DMS53 treated with DMSO at 0.1 percent for 48 hours (cell line): Measurements from ENCODE around the gene IGSF11.
A peak's percentile ranks its signal among the peaks of the same experiment; 100 is the strongest.

Source experiments
- DNase-seq: peaks from one replicate; lab custom pipeline; 2025; ENCODE audit not compliant: unreplicated experiment; lab: John Stamatoyannopoulos, UW

The IGSF11 gene

DNA sequence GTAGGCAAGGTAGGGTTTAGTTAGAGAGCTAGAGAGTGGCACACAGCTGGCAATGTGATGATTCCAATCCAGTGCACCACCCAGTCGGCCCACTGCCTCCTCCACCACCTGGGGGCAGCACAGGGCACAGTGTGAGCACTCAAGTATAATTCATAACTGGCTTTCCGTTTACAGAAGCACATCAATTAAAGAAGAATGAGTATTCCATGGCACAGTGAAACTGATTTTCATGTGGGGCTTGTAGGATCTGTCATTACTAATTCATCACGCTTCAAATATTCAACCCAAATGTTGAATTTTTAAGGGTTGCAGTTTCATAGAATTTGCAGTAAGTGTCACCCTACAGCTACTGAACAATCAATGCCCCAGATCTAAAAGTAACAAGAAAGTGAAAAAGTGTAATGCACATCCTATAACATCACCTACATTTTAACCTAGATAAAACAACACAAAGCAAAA is 149.9 kb downstream of the IGSF11 start:
- peak; percentile 23 for DNase-seq

DNA sequence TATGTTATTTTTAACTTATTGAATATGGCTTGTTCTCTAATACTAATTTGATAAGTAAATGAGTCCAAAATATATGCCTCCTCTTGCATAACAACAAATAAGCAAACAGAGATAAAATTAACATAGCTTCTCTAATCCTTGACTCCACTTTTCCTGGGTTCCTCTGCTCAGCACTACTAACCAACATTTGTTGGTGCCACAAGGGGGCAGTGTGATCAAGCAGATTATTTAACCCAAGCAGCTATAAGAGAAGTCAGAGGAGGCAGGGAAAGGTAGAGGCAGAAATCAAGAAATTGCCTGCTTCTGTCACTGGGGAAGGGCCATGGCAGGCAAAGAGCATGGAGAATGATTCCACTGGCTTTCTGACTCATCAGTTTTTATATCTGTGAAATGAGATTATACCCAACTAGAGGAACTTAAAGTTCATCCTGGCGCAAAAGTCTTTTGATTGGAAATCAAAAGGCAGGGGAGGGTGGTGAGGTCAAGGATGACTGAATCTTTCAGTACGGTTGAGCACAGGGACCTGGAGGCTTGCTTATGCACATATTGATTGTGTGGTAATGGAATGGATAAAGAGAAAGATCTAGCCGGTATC is 152.2 kb downstream of the IGSF11 start:
- DNase-seq, result peak; percentile 34

DNA sequence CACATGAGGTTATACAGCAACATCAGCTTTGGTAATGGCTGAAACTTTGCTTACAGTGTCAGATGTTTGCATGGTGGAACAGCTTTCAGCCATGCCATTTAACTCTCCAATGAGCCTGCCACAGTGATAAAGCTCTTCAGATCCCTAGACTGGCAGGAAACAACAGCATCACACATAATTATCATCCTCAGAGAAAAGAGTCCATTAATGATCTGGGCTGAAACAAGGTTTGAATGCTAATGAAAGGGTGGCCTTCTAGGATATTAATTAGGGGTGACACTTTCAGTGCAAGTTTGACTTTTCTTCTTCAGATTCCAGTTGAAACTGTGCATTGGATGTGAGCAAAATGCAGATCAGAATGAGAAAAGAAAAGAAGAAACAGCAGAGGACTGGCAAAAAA is 166.6 kb downstream of the IGSF11 start:
- no peak for DNase-seq

DNA sequence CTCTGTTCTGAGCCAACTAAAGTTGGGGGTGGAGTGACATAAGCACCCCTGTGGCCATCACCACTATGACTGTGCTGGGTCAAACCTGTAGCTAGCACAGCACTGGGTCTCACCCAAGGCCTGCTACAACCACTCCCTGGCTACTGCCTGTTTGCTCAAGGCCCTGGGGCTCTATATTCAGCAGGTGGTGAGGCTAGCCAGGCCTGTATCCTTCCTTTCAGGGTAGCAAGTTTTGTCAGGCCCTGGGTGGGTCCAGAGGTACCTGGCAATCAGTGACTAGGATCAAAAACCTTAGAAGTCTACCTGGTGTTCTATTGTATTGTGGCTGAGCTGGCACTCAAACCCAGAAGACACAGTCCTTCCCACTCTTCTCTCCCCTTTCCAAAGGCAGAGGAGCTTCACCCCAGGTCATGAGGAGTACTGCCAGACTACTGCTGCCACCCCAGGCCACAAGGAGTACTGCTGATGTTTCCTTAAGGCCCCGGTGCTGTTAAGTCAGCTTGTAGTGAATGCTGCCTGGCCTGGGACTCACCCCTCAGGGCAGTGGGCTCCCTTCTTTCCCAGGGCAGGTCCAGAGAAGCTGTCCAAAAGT is 170.8 kb downstream of the IGSF11 start:
- no peak for DNase-seq

DNA sequence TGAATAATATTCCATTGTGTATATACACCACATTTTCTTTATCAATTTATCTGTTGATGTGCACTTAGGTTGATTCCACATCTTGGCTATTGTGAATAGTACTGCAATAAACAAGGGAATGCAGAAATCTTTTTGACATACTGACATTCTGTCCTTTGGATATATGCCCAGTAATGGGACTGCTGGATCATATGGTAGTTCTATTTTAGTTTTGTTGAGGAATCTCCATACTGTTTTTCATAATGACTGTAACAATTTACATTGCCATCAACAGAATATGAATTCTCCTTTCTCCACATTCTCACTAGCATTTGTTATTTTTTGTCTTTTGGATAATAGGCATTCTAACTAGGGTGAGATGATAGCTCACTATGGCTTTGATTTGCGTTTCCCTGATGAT is 174.7 kb downstream of the IGSF11 start:
- no peak for DNase-seq

DNA sequence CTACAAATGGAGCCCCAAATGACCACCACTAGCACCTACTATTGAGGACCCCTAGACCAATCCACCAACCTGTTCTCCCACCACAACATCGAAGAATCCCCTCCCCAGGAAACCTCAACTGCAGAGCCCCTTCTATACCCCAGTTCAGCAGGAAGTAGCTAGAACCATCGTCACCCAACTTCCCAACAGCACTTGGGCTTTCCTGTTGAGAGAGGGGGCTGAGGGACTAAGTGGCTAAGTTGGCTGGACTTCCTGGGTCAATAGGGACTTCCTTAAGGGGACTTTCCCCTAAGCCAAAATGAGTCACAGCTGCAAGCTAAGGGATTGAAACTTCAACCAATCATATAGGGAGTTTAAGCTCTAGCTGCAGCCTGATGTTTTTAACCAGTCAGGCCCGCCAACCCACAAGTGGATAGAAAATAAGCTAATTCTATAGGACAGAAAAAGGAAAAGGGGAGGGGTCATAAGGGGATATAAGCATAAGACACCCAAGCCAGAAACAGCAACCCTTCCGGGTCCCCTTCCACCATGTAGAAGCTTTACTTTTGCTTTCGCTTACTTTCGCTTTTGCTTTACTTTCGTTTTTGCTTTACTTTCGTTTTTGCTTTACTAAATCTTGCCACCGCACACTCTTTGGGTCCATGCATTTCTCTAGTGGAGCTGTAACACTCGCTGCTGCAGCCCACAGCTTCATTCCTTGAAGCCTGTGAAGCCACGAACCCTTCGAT is 183.0 kb downstream of the IGSF11 start:
- peak; percentile 23 for DNase-seq

DNA sequence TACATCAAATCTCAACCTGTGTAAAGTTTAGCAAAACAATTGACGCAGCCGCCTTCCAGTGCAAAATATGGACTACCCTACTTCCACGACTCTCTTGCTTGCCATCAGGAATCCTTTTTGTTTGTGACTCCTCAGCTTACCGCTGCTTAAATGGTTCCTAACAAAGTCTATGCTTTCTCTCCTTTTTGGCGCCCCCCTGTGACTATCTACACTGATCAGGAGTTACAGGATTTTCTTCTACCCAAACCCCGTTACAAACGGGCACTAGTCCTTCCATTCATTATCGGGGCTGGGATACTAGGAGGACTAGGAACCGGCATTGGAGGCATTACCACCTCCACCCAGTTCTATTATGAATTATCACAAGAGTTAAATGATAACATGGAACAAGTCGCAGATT is 184.0 kb downstream of the IGSF11 start:
- DNase-seq, result no peak
